Cardiac muscle cell (in vitro differentiated cells and primary cell): ENCODE results near the gene UQCC5. TPM values are rescaled to one million over a fixed set of nuclear protein-coding genes. Genes with fewer than 3 reads are reported as not detected.

Experiments used
- DNase-seq, 2 donors: peaks; one replicate each; pipeline versions ENCODE4 v3.0.0 to v3.0.0-alpha.2; 2010 to 2017; ENCODE audit warnings: low read depth in 1 of 2, low spot score in 1 of 2
- H3K27ac ChIP-seq: fragments of 200-600 bp; sonication (generic); 2 replicates; pipeline ENCODE4 v1.5.1; 2016
- H3K27me3 ChIP-seq: fragments of 200-600 bp; sonication (generic); 2 replicates; pipeline ENCODE4 v1.6.0; 2016; ENCODE audit warnings: control low read depth
- H3K36me3 ChIP-seq: fragments of 200-600 bp; sonication (generic); 2 replicates; pipeline ENCODE4 v1.5.1; 2016; ENCODE audit warnings: control low read depth
- H3K4me1 ChIP-seq: fragments of 200-600 bp; sonication (generic); 2 replicates; pipeline ENCODE4 v1.8.1; 2017; ENCODE audit warnings: low read depth, mild to moderate bottlenecking, mixed run types
- H3K4me3 ChIP-seq: fragments of 200-600 bp; sonication (generic); 2 replicates; pipeline ENCODE4 v1.5.1; 2016; ENCODE audit warnings: mild to moderate bottlenecking
- H3K9me3 ChIP-seq: fragments of 200-600 bp; sonication (generic); 2 replicates; pipeline ENCODE4 v1.5.1; 2017; ENCODE audit warnings: low read depth, mild to moderate bottlenecking, control low read depth
- CTCF ChIP-seq: IDR thresholded peaks from 2 replicates; pipeline ENCODE4 v1.5.1; 2012; ENCODE audit warnings: low read depth, mild to moderate bottlenecking, low read length
- polyA plus RNA-seq: library from polyadenylated mRNA; unstranded; fragments of >200 nt; fragmentation: Nextera tagmentation; extraction: Ambion mirVana; gene quantifications from 2 replicates; pipeline ENCODE4 v1.2.1, GENCODE V29; 2016
- total RNA-seq: library from RNA; depleted of rRNA; stranded (reverse); fragments of >200 nt; gene quantifications from 2 replicates; pipeline ENCODE4 v1.2.3, GENCODE V29; 2016

UQCC5 gene
- total and polyA plus RNA-seq, 2 experiments from 2014 or later: 1.0 to 89.3 TPM

DNA sequence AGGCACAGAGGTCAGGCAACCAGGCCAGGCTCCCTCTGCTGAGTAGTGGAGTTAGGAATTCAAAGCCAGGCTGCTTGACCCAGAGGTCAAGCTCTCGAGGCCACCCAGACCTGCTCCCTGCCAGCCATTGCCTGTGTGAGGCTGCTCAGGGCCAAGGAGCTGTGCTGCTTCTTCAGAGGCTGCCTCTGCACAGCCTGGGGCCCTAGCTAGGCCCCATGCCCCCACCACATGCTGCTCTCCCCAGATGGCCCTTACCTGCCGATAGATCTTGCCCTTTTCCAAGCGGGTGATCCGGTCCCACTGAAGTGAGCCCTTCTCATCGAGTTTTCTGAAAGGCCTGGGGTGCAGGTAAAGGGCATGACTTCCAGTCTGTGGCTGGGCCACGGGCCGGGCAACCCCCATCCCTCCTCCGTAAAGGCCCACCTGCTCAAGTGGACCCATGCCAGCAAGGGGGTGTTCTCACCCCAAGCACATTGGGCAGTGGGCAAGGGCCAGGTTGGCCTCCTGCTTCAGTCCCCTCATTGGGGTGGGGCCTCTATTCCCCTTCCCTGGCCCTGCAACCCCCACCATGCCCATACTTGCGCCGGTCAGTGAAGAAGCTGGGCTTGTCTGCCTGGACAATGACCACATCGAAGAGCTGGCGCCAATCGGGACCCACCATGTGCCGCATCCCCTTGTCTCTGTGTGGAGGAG, 9.2 kb upstream of the UQCC5 start:
- no peak for TF ChIP-seq CTCF
- H3K9me3 ChIP-seq: no peaks in the 10 kb centered on the region
- H3K4me1 ChIP-seq: peaks cover under 1% of the 10 kb centered on the region

DNA sequence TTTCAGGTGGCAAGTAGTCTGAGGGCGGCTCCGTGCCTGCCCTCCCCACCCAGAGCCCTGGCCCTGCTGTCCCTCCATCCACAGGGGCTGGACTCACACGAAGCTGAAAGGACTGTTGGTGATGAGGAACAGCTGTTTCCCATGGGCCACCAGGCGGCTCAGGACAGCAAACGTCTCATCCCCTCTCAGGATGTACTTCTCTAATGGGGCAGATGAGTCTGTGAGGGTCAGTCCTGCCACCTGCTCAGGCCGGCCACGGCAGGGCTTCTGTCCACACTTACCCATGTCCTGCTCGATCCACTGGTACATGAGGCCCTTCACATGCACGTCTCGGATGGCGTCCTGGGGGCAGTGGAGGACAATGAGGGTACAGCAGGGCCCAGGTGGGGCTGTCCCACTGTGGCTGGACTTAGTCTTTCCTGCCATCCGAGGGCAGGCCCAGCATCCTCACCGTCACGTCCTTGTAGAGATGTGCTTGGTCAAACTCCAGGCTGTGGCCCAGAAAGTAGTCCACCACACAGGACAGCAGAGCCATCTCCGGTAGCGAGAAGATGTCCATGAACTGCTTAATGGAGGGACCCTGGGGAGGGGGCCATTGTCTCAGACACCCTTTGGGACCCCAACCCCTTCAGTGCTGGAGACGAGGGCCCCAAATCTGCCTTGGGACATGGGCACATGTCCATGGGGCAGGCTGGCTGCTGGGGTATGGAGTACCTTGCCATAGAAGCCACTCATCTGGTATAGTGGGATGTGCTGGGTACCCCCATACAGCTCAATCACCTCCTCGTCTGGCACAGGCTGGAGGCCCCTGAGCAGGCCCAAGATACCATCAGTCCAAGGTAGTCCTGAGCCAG, 8.4 kb upstream of the UQCC5 start:
- no peak overlapping the region for H3K4me3 ChIP-seq
- H3K27me3 ChIP-seq: no peaks in the 10 kb centered on the region
- H3K36me3 ChIP-seq: peaks cover 20% of the 10 kb centered on the region
- no peaks in the 10 kb centered on the region for H3K9me3 ChIP-seq
- no peak for TF ChIP-seq CTCF
- peaks cover 7% of the 10 kb centered on the region for H3K4me1 ChIP-seq
- no peak for DNase-seq
- H3K27ac ChIP-seq: no peak overlapping the region

More for the DNA sequence above, 9.2 kb upstream of the UQCC5 start:
- no peak overlapping the region for H3K4me3 ChIP-seq
- H3K27me3 ChIP-seq: no peaks in the 10 kb centered on the region
- no peak for DNase-seq
- H3K36me3 ChIP-seq: peaks cover 20% of the 10 kb centered on the region
- peak overlapping the region; percentile 63 for H3K27ac ChIP-seq

GRCh38 chr3:52528586-52529375, 7.6 kb upstream of the UQCC5 start:
- Histone ChIP-seq H3K27ac (no peak overlapping the region), H3K27me3 (no peaks in the 10 kb centered on the region), H3K4me3 (no peak overlapping the region), H3K9me3 (no peaks in the 10 kb centered on the region), H3K4me1 (peaks cover 7% of the 10 kb centered on the region), H3K36me3 (peaks cover 20% of the 10 kb centered on the region)
- TF ChIP-seq CTCF: no peak
- DNase-seq: no peak

- no peak for TF ChIP-seq CTCF
- H3K36me3 ChIP-seq: peaks cover 15% of the 10 kb centered on the region
- H3K27ac ChIP-seq: no peak overlapping the region
- H3K4me1 ChIP-seq: peaks cover 9% of the 10 kb centered on the region
- H3K9me3 ChIP-seq: no peaks in the 10 kb centered on the region
- DNase-seq: peak in 1 of 2 donors; percentile 86
- no peaks in the 10 kb centered on the region for H3K27me3 ChIP-seq
- H3K4me3 ChIP-seq: no peak overlapping the region
These were observed 6.8 kb upstream of the UQCC5 start for GRCh38 chr3:52529376-52530333.
